A549 treated with AZD9567 at 1 μM for 4 hours (cell line): Measurements from ENCODE around the gene IFI27L1. TPM values are rescaled to one million over a fixed set of nuclear protein-coding genes. Genes with fewer than 3 reads are reported as not detected.

Source experiments
- total RNA-seq: library from RNA; stranded (reverse); fragments of 200-300 nt; extraction: Qiagen RNA extraction; gene quantifications from 5 replicates; pipeline ENCODE4 v1.2.3, GENCODE V29; 2022; ENCODE audit not compliant: insufficient read depth

Gene IFI27L1
- 11.5 to 21.6 TPM (median 20.4 TPM) in 5 replicates for total RNA-seq

DNA sequence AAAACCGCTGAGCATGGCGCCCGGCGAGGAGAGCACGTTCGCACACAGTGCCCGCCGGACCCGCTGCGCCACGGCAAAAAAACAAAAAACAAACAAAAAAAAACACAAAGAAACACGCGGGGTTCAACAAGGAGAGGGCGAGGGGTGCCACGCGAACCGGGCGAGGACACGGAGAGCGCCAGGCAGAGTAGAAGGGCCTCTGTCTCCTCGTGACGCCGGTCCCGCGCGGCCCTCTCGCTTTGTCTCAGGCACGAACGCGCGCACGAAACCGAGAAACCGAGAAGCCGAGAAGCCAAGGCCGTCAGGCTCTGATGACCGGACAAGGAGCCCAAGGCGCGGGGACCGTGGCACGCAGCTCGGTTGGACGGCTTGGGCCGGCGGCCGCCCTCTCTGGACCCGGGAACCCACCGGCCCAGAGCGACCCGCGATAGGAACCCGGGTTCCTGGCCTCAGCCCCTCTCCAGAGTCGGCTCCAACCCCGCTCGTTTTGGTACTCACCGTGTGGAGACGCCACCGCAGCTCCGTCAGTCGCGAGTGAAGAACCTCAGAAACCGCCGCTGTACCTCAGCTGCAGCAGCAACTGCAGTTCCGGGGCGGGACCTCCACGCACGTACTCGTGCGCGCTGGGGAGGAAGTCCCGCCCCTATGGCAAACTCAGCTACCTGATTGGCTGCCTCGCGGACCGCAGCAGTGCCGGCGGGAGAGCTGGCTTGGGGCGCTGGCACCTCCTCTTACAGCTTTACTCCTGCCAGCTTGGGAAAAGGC lies at the start of gene IFI27L1, which contains the start of gene DDX24:
TSS of gene IFI27L1 (plus strand) at position 690 of the 765 bp plus-strand sequence. CDS start 15,628 bp downstream, outside the sequence.
TSS of gene DDX24 (minus strand) at position 582 of the 765 bp plus-strand sequence. CDS start 1,460 bp downstream, outside the sequence.

DNA sequence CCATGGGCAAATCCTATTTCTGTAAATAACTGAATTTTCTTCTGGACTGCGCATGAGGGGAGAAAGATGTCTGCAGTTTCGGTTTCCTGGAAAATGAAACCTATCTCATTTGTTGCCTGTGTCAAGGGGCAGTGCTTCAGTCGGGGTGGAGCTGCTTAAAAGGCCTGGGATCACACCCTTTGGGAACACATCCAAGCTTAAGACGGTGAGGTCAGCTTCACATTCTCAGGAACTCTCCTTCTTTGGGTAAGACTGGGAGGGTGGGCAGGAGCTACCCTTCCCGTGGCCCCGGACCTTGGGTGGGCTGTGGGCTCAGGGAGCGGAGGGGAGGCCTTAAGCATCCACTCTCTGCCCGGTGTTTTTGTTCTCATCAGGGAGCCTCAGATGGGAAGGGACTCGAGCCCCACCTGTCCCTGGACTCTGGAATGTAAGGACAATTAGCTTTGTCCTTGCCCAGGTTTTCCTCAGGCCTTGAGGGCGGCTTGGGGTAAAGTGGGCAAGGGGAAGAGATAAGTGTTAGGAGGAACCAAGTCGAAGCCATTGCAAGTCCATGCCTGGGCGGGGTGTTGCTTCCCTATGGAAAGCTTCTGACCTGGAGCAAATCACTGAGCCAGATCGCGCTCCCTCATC lies 29.6 kb downstream of the IFI27L1 start, which contains the start of gene IFI27:
TSS of gene IFI27 (plus strand) at position 185 of the 630 bp plus-strand sequence.

DNA sequence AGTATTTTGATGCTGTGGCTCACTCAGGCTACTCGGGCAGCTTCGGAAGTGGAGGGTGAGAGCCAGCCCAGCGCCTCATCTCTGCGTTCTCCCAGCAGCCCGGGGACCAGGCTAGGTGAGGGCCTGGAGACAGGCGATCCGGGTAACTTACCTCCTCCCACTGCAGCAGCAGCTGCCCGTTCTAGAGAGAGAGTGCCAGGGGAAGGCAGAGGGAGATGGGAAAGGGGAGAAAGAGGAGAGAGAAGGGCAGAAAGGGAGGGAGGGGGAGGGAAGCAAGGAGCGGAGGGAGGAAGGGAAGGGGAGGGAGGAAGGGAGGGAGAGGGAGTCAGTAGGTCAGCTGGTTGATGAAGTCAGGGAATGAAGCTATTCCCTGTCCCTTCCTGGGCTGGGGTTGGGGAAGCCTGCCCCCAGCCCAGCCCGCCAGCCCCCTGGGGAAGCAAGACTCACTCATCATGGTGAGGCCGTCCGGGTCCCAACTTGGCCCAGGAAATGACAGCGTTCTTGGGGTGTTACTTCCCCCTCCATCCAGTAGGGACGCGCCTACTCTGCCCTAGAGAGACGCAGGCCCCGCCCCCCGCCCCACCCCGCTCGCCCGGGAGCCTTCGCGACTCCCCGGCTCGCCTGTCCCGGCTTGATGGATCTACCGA lies 48.1 kb downstream of the IFI27L1 start, which contains the start of gene IFI27L2:
TSS of gene IFI27L2 (minus strand) at position 494 of the 647 bp plus-strand sequence. CDS start at position 454, 40 bp downstream.

Other genes starting within 250 kb of the IFI27L1 start
- not detected in 5 replicates for gene FAM181A, start 154.0 kb upstream of the IFI27L1 start, total RNA-seq
- 0.32 to 1.1 TPM (median 0.65 TPM) in 4 of 5 replicates, not detected in the other for gene ASB2, start 104.7 kb upstream of the IFI27L1 start, total RNA-seq
- gene CCDC197, start 84.0 kb upstream of the IFI27L1 start, total RNA-seq = not detected in 5 replicates
- 2.0 to 3.6 TPM (median 2.4 TPM) in 5 replicates for gene OTUB2, start 55.0 kb upstream of the IFI27L1 start, total RNA-seq
- gene DDX24, start 108 bp upstream of the IFI27L1 start, total RNA-seq = 181 to 193 TPM (median 185 TPM) in 5 replicates
- gene IFI27, start 29.4 kb downstream of the IFI27L1 start, total RNA-seq = 1.1 to 1.9 TPM (median 1.5 TPM) in 4 of 5 replicates, not detected in the other
- gene IFI27L2, start 48.3 kb downstream of the IFI27L1 start, total RNA-seq = 51.4 to 78.6 TPM (median 53.9 TPM) in 5 replicates
- gene PPP4R4, start 93.0 kb downstream of the IFI27L1 start, total RNA-seq = 0.18 to 2.7 TPM (median 0.45 TPM) in 5 replicates
- not detected in 5 replicates for gene SERPINA10, start 212.0 kb downstream of the IFI27L1 start, total RNA-seq
- gene SERPINA6, start 242.0 kb downstream of the IFI27L1 start, total RNA-seq = 1.1 to 1.6 TPM (median 1.5 TPM) in 5 replicates